Neuronal stem cell (in vitro differentiated cells): ENCODE results near the gene GASK1A.
A peak's percentile ranks its signal among the peaks of the same experiment; 100 is the strongest.

Experiments
- DNase-seq: peaks from one replicate; pipeline ENCODE4 v3.0.0-alpha.2; 2013; ENCODE audit warnings: low spot score
- H2AFZ ChIP-seq: one replicate; pipeline ENCODE4 v1.6.1; 2013; ENCODE audit warnings: mild to moderate bottlenecking, low read length, inconsistent platforms
- H2AK5ac ChIP-seq: 2 replicates; pipeline ENCODE4 v1.6.1; 2013; ENCODE audit warnings: low read depth, mild to moderate bottlenecking, inconsistent platforms, low read length, moderate library complexity, mixed read lengths
- H2BK120ac ChIP-seq: 2 replicates; pipeline ENCODE4 v1.6.1; 2013; ENCODE audit warnings: low read depth, mild to moderate bottlenecking, inconsistent platforms, low read length, moderate library complexity, mixed read lengths
- H2BK12ac ChIP-seq: one replicate; pipeline ENCODE4 v1.6.1; 2013; ENCODE audit warnings: low read length, inconsistent platforms
- H2BK15ac ChIP-seq: 2 replicates; pipeline ENCODE4 v1.6.1; 2013; ENCODE audit warnings: mild to moderate bottlenecking, low read length, inconsistent platforms, mixed read lengths
- H2BK5ac ChIP-seq: one replicate; pipeline ENCODE4 v1.6.1; 2013; ENCODE audit warnings: inconsistent platforms, mild to moderate bottlenecking, low read length, moderate library complexity
- H3K14ac ChIP-seq: one replicate; pipeline ENCODE4 v1.6.1; 2013; ENCODE audit warnings: low read length, inconsistent platforms
- H3K18ac ChIP-seq: 2 replicates; pipeline ENCODE4 v1.6.1; 2013; ENCODE audit warnings: low read length, inconsistent platforms
- H3K23ac ChIP-seq: 2 replicates; pipeline ENCODE4 v1.6.1; 2013; ENCODE audit warnings: low read depth, mild to moderate bottlenecking, mixed read lengths, low read length, inconsistent platforms; ENCODE audit not compliant: poor library complexity
- H3K27ac ChIP-seq: replicated peaks from 3 replicates; pipeline ENCODE4 v1.5.1; 2013; ENCODE audit warnings: low read length, inconsistent platforms
- H3K27me3 ChIP-seq, 3 experiments: 2 replicates each; pipeline ENCODE4 v1.6.1; 2013; ENCODE audit warnings: low read length in 3 of 3, mild to moderate bottlenecking in 2 of 3, inconsistent platforms in 1 of 3, low read depth in 1 of 3, mixed read lengths in 1 of 3, moderate library complexity in 1 of 3; ENCODE audit not compliant: control insufficient read depth in 3 of 3, insufficient read depth in 3 of 3
- H3K36me3 ChIP-seq, 2 donors: replicated peaks in 1 of 2; 2 replicates each; pipeline ENCODE4 v1.6.1; 2013; ENCODE audit warnings: low read length in 2 of 2; ENCODE audit not compliant: control insufficient read depth in 2 of 2, insufficient read depth in 2 of 2
- H3K4ac ChIP-seq: 2 replicates; pipeline ENCODE4 v1.6.1; 2013; ENCODE audit warnings: inconsistent platforms, mild to moderate bottlenecking, low read length, moderate library complexity
- H3K4me1 ChIP-seq, 2 donors: 1 replicate in 1 of 2; 2 replicates in 1 of 2; pipeline ENCODE4 v1.6.1; 2013; ENCODE audit warnings: low read length in 2 of 2, low read depth in 1 of 2; ENCODE audit not compliant: control insufficient read depth in 2 of 2, insufficient read depth in 1 of 2
- H3K4me2 ChIP-seq: one replicate; pipeline ENCODE4 v1.6.1; 2013; ENCODE audit warnings: mild to moderate bottlenecking, low read length, inconsistent platforms; ENCODE audit not compliant: insufficient read depth, poor library complexity, severe bottlenecking
- H3K4me3 ChIP-seq, 2 donors: 2 replicates each; pipeline ENCODE4 v1.5.1; 2013; ENCODE audit warnings: low read length in 2 of 2, mild to moderate bottlenecking in 2 of 2, inconsistent platforms in 1 of 2, moderate library complexity in 1 of 2
- H3K79me1 ChIP-seq: one replicate; pipeline ENCODE4 v1.6.1; 2013; ENCODE audit warnings: low read depth, mild to moderate bottlenecking, inconsistent platforms, low read length, moderate library complexity
- H3K9ac ChIP-seq: one replicate; pipeline ENCODE4 v1.6.1; 2013; ENCODE audit warnings: mild to moderate bottlenecking, low read depth, low read length, inconsistent platforms; ENCODE audit not compliant: poor library complexity
- H3K9me3 ChIP-seq, 2 donors: replicated peaks in 1 of 2; 2 replicates each; pipeline versions ENCODE3 to v1.6.1; 2013; ENCODE audit warnings: low read length in 2 of 2, mild to moderate bottlenecking in 2 of 2, inconsistent platforms in 1 of 2, low read depth in 1 of 2, mixed read lengths in 1 of 2, moderate library complexity in 1 of 2; ENCODE audit not compliant: control insufficient read depth in 2 of 2, insufficient read depth in 1 of 2
- H4K8ac ChIP-seq: one replicate; pipeline ENCODE4 v1.6.1; 2013; ENCODE audit warnings: low read depth, mild to moderate bottlenecking, inconsistent platforms, low read length, moderate library complexity
- H4K91ac ChIP-seq: one replicate; pipeline ENCODE4 v1.6.1; 2013; ENCODE audit warnings: low read length, low read depth, mild to moderate bottlenecking, inconsistent platforms; ENCODE audit not compliant: poor library complexity
- WGBS, 2 donors: extraction: QIAGEN DNeasy Blood & Tissue Kit; methylation state at CpG; one replicate each; pipeline ENCODE4 v1.1.7; 2013; ENCODE audit warnings: missing lambda C conversion rate in 2 of 2, mixed read lengths in 1 of 2; ENCODE audit not compliant: insufficient read length in 2 of 2, insufficient replicate concordance in 1 of 2; ENCODE audit errors: extremely low coverage in 2 of 2; 5-methylcytosine and 5-hydroxymethylcytosine counted together

GASK1A gene

GRCh38 chr3:43090238-43090637 is 111.1 kb downstream of the GASK1A start:
- peaks cover 0 to 13% of the 10 kb centered on the region in 2 donors for H3K4me1 ChIP-seq

GRCh38 chr3:43091481-43091880 is 112.4 kb downstream of the GASK1A start:
- Histone ChIP-seq H3K14ac (no peak overlapping the region), H2BK5ac (no peak overlapping the region), H2AFZ (no peak overlapping the region), H3K79me1 (no peaks in the 10 kb centered on the region), H3K4me3 (no peak overlapping the region), H3K36me3 (no peaks in the 10 kb centered on the region), H3K9ac (no peak overlapping the region), H4K91ac (no peak overlapping the region), H3K4me2 (no peak overlapping the region), H4K8ac (no peak overlapping the region), H3K4me1 (peaks cover 0 to 16% of the 10 kb centered on the region in 2 donors), H2BK15ac (no peak overlapping the region), H2AK5ac (no peak overlapping the region), H3K18ac (no peak overlapping the region), H3K9me3 (no peaks in the 10 kb centered on the region), H3K27ac (no peak overlapping the region), H3K23ac (no peak overlapping the region), H3K27me3 (no peaks in the 10 kb centered on the region), H2BK120ac (no peak overlapping the region), H2BK12ac (no peak overlapping the region), H3K4ac (no peak overlapping the region)
- DNase-seq = no peak
- no CpG with 5 or more reads among the region's 4 CpGs for WGBS, 2 donors

More at GRCh38 chr3:43090238-43090637, 111.1 kb downstream of the GASK1A start:
- no peak overlapping the region for H2BK12ac ChIP-seq
- no peak overlapping the region for H3K9ac ChIP-seq
- no peak overlapping the region for H2AK5ac ChIP-seq
- no peak overlapping the region for H4K8ac ChIP-seq
- no peak overlapping the region for H2BK15ac ChIP-seq
- no peak overlapping the region for H3K14ac ChIP-seq
- H3K4ac ChIP-seq = no peak overlapping the region
- no peaks in the 10 kb centered on the region for H3K9me3 ChIP-seq
- no peak for DNase-seq
- no peak overlapping the region for H3K4me3 ChIP-seq
- no peak overlapping the region for H2AFZ ChIP-seq
- no peak overlapping the region for H4K91ac ChIP-seq
- no peak overlapping the region for H3K18ac ChIP-seq
- no peak overlapping the region for H3K4me2 ChIP-seq
- H3K23ac ChIP-seq = no peak overlapping the region
- H3K27ac ChIP-seq = no peak overlapping the region
- no peaks in the 10 kb centered on the region for H3K27me3 ChIP-seq
- H3K36me3 ChIP-seq = no peaks in the 10 kb centered on the region
- no CpG with 5 or more reads among the region's 3 CpGs for WGBS, 2 donors
- H3K79me1 ChIP-seq = no peaks in the 10 kb centered on the region
- no peak overlapping the region for H2BK5ac ChIP-seq
- no peak overlapping the region for H2BK120ac ChIP-seq

- Histone ChIP-seq H2AK5ac (no peak overlapping the region), H2BK15ac (no peak overlapping the region), H3K4me1 (peaks cover 0 to 16% of the 10 kb centered on the region in 2 donors), H3K14ac (no peak overlapping the region), H3K27me3 (no peaks in the 10 kb centered on the region), H3K4ac (no peak overlapping the region), H3K27ac (no peak overlapping the region), H2BK120ac (no peak overlapping the region), H4K8ac (no peak overlapping the region), H2BK5ac (no peak overlapping the region), H3K9ac (no peak overlapping the region), H3K4me2 (no peak overlapping the region), H3K4me3 (no peak overlapping the region), H3K23ac (no peak overlapping the region), H2BK12ac (no peak overlapping the region), H3K9me3 (no peaks in the 10 kb centered on the region), H2AFZ (no peak overlapping the region), H3K18ac (no peak overlapping the region), H3K79me1 (no peaks in the 10 kb centered on the region), H4K91ac (no peak overlapping the region), H3K36me3 (no peaks in the 10 kb centered on the region)
- WGBS, 2 donors = no CpG with 5 or more reads among the region's 1 CpG
- DNase-seq = no peak
These were observed 113.9 kb downstream of the GASK1A start for GRCh38 chr3:43093006-43093405.

GRCh38 chr3:43093974-43094373 is 114.9 kb downstream of the GASK1A start:
- Histone ChIP-seq H3K4me2 (no peak overlapping the region), H3K18ac (no peak overlapping the region), H4K8ac (no peak overlapping the region), H3K9me3 (no peaks in the 10 kb centered on the region), H3K36me3 (no peaks in the 10 kb centered on the region), H3K4me3 (no peak overlapping the region), H2BK120ac (no peak overlapping the region), H3K4ac (no peak overlapping the region), H2AFZ (no peak overlapping the region), H3K14ac (no peak overlapping the region), H2BK12ac (no peak overlapping the region), H2BK15ac (no peak overlapping the region), H3K9ac (peak overlapping the region; percentile 55), H3K27me3 (no peaks in the 10 kb centered on the region), H2BK5ac (no peak overlapping the region), H3K27ac (no peak overlapping the region), H3K23ac (no peak overlapping the region), H3K4me1 (peaks cover 0 to 16% of the 10 kb centered on the region in 2 donors), H2AK5ac (no peak overlapping the region), H3K79me1 (no peaks in the 10 kb centered on the region), H4K91ac (no peak overlapping the region)
- WGBS, 2 donors = no CpG with 5 or more reads among the region's 2 CpGs
- no peak for DNase-seq
